ENCODE measurements around the gene JMJD1C.

DNA sequence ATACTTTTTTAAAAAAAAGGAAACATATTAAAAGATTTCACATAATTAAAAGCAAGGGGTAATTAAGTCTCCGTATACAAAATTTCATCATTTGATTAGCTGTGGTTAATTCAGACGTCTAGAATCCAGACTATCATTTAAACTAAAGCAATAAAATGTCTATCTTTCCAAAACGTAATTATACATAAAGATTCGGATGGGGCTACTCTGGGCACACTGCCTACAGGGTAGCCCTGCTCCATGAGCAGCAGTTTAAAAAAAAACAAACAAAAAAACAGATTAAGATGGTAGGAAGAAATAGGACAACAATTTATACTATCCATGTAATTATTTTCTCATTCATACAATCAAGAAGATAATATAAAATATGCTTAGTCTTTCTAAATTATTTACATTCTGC, 236.6 kb downstream of the JMJD1C start:
- TF ChIP-seq GATA3 (IDR thresholded peaks at IDR 0.05; ENCODE audit: low read depth, low read length) (no peak), GATA2 (IDR thresholded peaks at IDR 0.05; ENCODE audit: low read depth, low read length) (no peak)

Measured in SH-SY5Y (cell line).